ENCODE measurements around the gene CREG2.

DNA sequence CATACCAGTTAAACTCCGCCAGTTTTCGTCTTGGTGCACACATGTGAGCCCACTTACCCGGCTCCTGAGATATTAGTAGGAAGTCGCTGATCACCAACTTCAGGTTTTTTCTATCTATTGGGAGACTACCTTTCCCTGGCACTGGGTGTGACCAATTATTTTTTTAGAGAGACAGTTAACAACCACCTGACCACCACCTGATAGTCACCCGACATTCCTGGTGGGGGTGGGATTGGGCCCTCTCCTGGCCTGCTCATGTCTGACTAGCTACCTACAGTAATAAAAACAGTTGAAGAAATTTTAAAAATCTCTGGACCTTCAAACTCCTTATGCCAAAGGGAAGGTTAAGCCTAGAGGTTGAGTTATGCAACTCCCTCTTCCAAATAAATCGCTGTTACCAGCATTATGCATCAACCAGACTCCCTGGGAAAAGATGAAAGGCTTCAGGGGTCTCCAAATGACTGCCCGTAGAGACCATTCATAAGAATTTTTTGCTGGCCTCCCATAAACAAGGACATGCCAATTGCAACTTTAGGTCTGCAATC is 27.8 kb downstream of the CREG2 start:
- TF ChIP-seq CTCF (conservative IDR thresholded peaks at IDR 0.05 in 1 of 2, IDR thresholded peaks at IDR 0.05 in 1 of 2; ENCODE audit: low read depth in 1 of 2, low read length in 2 of 2) (no peak), EZH2 (IDR thresholded peaks at IDR 0.05; ENCODE audit: low read length, missing control alignments) (no peak)

Measured in fibroblast of lung (primary cell).